Gastroesophageal sphincter (tissue), 4 donors: Measurements from ENCODE around the gene MARVELD3. TPM values are rescaled to one million over a fixed set of nuclear protein-coding genes. Genes with fewer than 3 reads are reported as not detected.

Experiments used
- ATAC-seq: fragments of 150-250 bp; one replicate; pipeline ENCODE4 v1.9.1; 2016; ENCODE audit warnings: mild to moderate bottlenecking, moderate library complexity
- H3K27ac ChIP-seq, 4 donors: fragments of 200-600 bp; sonication (generic) in 3 of 4; 1 replicate in 3 of 4; 2 replicates in 1 of 4; pipeline ENCODE4 v1.5.1; 2016 to 2019
- H3K27me3 ChIP-seq: fragments of 200-600 bp; sonication (generic); one replicate; pipeline ENCODE4 v1.5.1; 2019
- H3K36me3 ChIP-seq, 2 donors: fragments of 200-600 bp; sonication (generic); one replicate each; pipeline ENCODE4 v1.5.1; 2019; ENCODE audit warnings: control low read depth in 1 of 2
- H3K4me1 ChIP-seq, 3 donors: fragments of 200-600 bp; sonication (generic); 1 replicate in 2 of 3; 2 replicates in 1 of 3; pipeline ENCODE4 v1.5.1; 2016 to 2019; ENCODE audit warnings: control low read depth in 2 of 3
- H3K4me3 ChIP-seq, 2 donors: fragments of 200-600 bp; sonication (generic); one replicate each; pipeline ENCODE4 v1.5.1; 2019; ENCODE audit warnings: mild to moderate bottlenecking in 1 of 2, moderate library complexity in 1 of 2
- H3K9me3 ChIP-seq, 3 donors: fragments of 200-600 bp; sonication (generic); one replicate each; pipeline ENCODE4 v1.5.1; 2017 to 2019; ENCODE audit warnings: control low read depth in 2 of 3
- CTCF ChIP-seq, 4 experiments: fragments of 200-600 bp in 2 of 4; fragments of 450-650 bp in 2 of 4; sonication (generic) in 1 of 4; IDR thresholded peaks; one replicate each; pipeline ENCODE4 v1.5.1; 2017 to 2019; ENCODE audit warnings: antibody characterized with exemption in 4 of 4, mild to moderate bottlenecking in 2 of 4, moderate library complexity in 2 of 4
- EP300 ChIP-seq: sonication (generic); formaldehyde crosslinking; IDR thresholded peaks from one replicate; pipeline ENCODE4 v1.6.1; 2017; ENCODE audit warnings: antibody characterized with exemption, mild to moderate bottlenecking
- POLR2A ChIP-seq, 2 donors: fragments of 450-650 bp; IDR thresholded peaks; one replicate each; pipeline ENCODE4 v1.6.1; 2017; ENCODE audit warnings: antibody characterized with exemption in 2 of 2, mild to moderate bottlenecking in 2 of 2, moderate library complexity in 1 of 2
- POLR2AphosphoS5 ChIP-seq: sonication (generic); formaldehyde crosslinking; IDR thresholded peaks from one replicate; pipeline ENCODE4 v1.6.1; 2017; ENCODE audit warnings: antibody characterized with exemption
- whole genome bisulfite sequencing, 2 donors: methylation state at CpG; one replicate each; pipeline ENCODE4 v1.1.5; 2018; ENCODE audit warnings: low coverage in 1 of 2; 5-methylcytosine and 5-hydroxymethylcytosine counted together
- total RNA-seq, 4 donors: library from RNA; depleted of rRNA; stranded (reverse); fragments of >200 nt; gene quantifications; one replicate each; pipeline ENCODE4 v1.1.0, GENCODE V29; 2016

MARVELD3 gene
- total RNA-seq, 4 donors from 2014 or later, result 1.4 TPM; not detected in 3

DNA sequence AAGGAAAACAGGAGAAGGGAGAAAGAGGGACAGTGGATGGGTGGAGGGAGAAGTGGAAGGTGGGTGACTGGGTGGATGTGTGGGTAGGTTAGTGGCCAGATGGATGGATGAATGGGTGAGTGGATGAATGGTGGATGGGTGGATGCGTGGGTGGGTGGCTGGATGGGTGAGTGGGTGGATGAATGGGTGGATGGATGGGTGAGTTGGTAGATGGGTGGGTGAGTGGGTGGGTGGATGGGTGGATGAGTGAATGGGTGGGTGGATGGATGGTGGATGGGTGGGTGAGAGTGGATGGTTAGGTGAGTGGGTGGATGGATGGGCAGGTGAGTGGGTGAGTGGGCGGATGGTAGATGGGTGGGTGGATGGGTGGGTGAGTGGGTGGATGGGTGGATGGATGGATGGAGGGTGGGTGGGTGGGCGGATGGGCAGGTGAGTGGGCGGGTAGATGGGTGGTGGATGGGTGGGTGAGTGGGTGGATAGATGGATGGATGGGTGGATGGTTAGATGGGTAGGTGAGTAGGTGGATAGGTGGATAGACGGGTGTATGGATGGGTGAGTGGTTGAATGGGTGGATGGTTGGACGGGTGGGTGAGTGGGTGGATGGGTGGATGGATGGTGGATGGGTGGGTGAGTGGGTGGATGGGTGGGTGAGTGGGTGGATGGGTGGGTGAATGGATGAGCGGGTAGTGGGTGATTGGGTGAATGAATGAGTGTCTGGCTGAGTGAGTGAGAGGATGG lies 702 bp upstream of the MARVELD3 start:
- 82 to 86% methylated on average over 3 to 7 of the region's 7 CpGs for WGBS, 2 donors
- Histone ChIP-seq H3K36me3 (no peaks in the 10 kb centered on the region), H3K27ac (no peak overlapping the region), H3K9me3 (peaks cover 0 to 7% (median 0%) of the 10 kb centered on the region in 3 donors), H3K4me1 (peaks cover 0 to 14% (median 11%) of the 10 kb centered on the region in 3 donors), H3K4me3 (peak overlapping the region in 1 of 2 donors; percentile 48), H3K27me3 (peaks cover 80% of the 10 kb centered on the region)
- TF ChIP-seq POLR2AphosphoS5, result no peak
- TF ChIP-seq EP300, result no peak
- TF ChIP-seq POLR2A (IDR thresholded peaks at IDR 0.05), result no peak
- no peak for TF ChIP-seq CTCF (IDR thresholded peaks at IDR 0.05)
- no peak for ATAC-seq

DNA sequence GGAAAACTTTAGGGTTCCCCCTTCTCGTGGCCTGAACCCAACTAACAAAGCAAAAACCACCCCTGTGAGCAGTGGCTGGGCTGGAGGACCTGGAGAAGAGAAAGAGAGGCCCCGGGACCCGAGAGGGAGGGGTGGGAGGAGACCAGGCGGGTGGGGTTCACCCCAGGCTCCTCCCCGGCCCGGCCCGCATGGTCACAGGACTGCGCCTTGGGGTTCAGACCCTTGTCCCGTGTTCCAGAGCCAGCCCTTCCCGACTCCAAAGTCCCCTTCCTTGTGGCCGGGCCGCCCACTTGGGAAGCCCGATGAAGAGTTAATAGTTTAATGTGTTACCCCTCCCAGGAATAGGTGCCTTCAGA lies 852 bp downstream of the MARVELD3 start:
- Histone ChIP-seq H3K27me3 (peaks cover 65% of the 10 kb centered on the region), H3K9me3 (peaks cover 0 to 7% (median 0%) of the 10 kb centered on the region in 3 donors), H3K27ac (no peak overlapping the region), H3K4me3 (peak overlapping the region in 1 of 2 donors; percentile 48), H3K4me1 (peaks cover 0 to 14% (median 11%) of the 10 kb centered on the region in 3 donors), H3K36me3 (no peaks in the 10 kb centered on the region)
- TF ChIP-seq EP300 (no peak), CTCF (IDR thresholded peaks at IDR 0.05) (no peak), POLR2AphosphoS5 (no peak), POLR2A (IDR thresholded peaks at IDR 0.05) (no peak)
- WGBS, 2 donors, result 0% methylated on average over 3 of the region's 13 CpGs; no CpG with 5 or more reads in 1 of the 2 donors
- ATAC-seq, result no peak

DNA sequence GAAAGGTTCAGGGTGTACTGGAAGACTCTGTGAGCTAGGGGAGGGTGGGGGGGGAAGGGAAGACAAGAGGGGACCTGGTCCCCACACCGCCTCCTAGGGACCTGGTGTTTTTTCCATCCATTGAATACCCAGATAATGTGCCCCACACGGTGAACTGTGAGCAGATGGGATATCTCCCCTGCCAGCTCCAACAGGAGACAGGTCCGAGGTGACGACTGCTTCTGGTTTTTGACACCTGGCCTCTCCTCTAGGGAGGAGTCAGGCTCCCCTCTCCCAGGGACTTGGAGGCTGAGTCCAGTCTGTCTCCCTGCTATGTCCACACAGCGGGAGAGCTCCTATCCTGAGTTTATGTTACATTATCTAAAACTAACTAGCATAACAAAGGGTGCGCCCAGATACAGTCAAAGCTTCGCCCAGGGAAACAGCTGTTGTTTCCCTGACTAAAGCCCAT lies 1.8 kb downstream of the MARVELD3 start:
- no peak for ATAC-seq
- Histone ChIP-seq H3K9me3 (peaks cover 0 to 4% (median 0%) of the 10 kb centered on the region in 3 donors), H3K36me3 (no peaks in the 10 kb centered on the region), H3K27me3 (peaks cover 55% of the 10 kb centered on the region), H3K27ac (no peak overlapping the region), H3K4me1 (peaks cover 0 to 14% (median 11%) of the 10 kb centered on the region in 3 donors), H3K4me3 (no peak overlapping the region)
- TF ChIP-seq POLR2AphosphoS5 (no peak), CTCF (IDR thresholded peaks at IDR 0.05) (no peak), POLR2A (IDR thresholded peaks at IDR 0.05) (no peak), EP300 (no peak)
- 25 to 40% methylated on average over 1 to 2 of the region's 7 CpGs for WGBS, 2 donors

GRCh38 chr16:71628810-71629209 lies 2.8 kb downstream of the MARVELD3 start:
- ATAC-seq, result no peak
- H3K4me3 ChIP-seq, result no peak overlapping the region
- H3K9me3 ChIP-seq, result no peaks in the 10 kb centered on the region
- H3K27ac ChIP-seq, result no peak overlapping the region
- peaks cover 0 to 14% (median 11%) of the 10 kb centered on the region in 3 donors for H3K4me1 ChIP-seq
- H3K36me3 ChIP-seq, result no peaks in the 10 kb centered on the region
- peaks cover 46% of the 10 kb centered on the region for H3K27me3 ChIP-seq
- WGBS, 2 donors, result 20 to 36% methylated on average over 2 to 5 of the region's 5 CpGs
- no peak for TF ChIP-seq POLR2A (IDR thresholded peaks at IDR 0.05)
- no peak for TF ChIP-seq POLR2AphosphoS5
- no peak for TF ChIP-seq CTCF (IDR thresholded peaks at IDR 0.05)
- no peak for TF ChIP-seq EP300
